ENCODE measurements around the gene ATP8B4.

ATP8B4 gene

DNA sequence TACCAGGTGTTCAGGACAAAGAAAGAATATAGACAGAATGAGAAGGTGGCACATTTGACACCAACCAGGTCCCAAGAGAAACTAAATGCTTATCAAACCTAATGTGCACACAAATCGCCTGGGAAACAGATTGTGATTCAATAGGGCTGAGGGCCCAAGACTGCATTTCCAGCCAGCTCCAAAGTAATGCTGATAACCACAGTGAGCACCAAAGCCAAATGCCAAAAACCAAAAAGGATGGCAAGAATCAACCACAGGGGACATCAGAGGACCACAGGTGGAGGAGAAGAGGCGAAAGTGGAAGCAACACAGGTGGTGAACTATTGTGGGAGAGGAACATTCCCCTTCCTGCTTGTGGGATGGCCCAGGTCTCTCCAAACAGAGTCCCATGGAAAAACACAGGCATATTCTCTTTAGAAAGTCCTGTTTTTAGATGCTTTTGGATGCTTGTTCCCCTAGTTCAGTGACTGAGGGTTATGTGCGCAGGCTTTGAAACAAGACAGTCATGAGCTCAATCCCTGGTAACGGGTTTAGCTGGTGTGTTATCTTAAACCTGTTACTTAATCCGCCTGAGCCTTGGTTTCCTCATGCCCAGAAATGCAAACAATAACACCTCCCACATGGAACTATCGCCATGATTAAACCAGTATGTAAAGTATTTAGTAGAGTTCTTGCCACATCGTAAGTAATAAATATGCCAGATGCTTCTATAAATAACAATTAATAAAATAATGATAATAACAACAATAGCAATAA, 241.7 kb downstream of the ATP8B4 start:
- no peaks in the 10 kb centered on the region for H3K27me3 Mint-ChIP-seq
- ATAC-seq (no peak), DNase-seq (no peak)
- H3K27ac Mint-ChIP-seq, result no peak overlapping the region
- no peaks in the 10 kb centered on the region for H3K9me3 Mint-ChIP-seq
- H3K4me3 Mint-ChIP-seq, result no peak overlapping the region
- no peaks in the 10 kb centered on the region for H3K4me1 Mint-ChIP-seq

DNA sequence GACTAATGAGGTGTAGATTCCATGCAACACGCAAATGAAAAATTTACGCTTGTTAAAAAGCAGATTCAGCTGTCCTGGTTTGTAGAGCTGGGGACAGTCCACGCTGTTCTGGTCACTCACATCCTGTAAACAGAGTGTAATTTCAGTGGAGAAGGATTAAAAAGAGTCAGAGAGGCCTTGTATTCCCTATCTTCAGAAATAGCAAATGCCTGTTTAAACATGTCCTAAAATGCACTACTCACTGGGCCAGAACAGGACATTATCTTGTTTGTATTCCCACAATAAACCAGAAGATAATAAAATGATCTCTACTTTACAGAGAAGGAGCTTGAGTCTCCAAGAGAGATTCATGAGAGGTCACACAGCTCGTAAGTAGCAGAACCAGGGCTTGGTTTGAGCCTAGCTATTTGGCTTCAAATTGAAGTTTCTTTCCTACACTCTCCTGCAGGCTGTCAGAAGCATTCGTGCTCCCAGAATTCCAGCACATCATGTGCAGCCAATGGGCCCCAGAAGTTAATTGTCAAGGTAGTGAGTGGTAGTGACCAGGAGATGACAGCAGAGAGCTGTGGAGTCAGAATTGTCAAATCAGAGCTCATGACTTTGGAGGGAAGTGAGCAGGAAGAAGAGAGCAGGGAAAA, 242.5 kb downstream of the ATP8B4 start:
- H3K27me3 Mint-ChIP-seq, result no peaks in the 10 kb centered on the region
- no peak overlapping the region for H3K4me3 Mint-ChIP-seq
- no peaks in the 10 kb centered on the region for H3K4me1 Mint-ChIP-seq
- H3K9me3 Mint-ChIP-seq, result no peaks in the 10 kb centered on the region
- H3K27ac Mint-ChIP-seq, result no peak overlapping the region
- ATAC-seq (no peak), DNase-seq (no peak)

DNA sequence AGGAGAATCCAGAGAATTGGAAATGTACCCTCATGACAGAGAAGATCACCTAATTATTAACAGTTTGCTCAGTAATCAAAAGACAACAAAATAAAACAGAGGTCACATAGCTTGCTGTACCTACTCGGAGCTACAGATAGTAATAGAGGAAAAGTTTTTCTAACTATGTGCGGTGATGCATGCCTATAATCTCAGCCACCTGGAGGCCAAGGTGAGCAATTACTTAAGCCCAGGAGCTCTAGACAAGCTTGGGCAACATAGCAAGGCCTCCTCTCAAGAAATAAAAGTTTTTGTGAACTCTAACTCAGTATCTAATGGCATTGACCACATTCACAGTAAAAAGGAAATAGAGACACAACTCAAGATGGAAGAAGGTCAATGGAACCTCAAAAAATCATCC, 243.6 kb downstream of the ATP8B4 start:
- no peaks in the 10 kb centered on the region for H3K4me1 Mint-ChIP-seq
- H3K4me3 Mint-ChIP-seq, result no peak overlapping the region
- H3K9me3 Mint-ChIP-seq, result no peaks in the 10 kb centered on the region
- DNase-seq, result no peak
- H3K27ac Mint-ChIP-seq, result no peak overlapping the region
- no peak for ATAC-seq
- no peaks in the 10 kb centered on the region for H3K27me3 Mint-ChIP-seq

DNA sequence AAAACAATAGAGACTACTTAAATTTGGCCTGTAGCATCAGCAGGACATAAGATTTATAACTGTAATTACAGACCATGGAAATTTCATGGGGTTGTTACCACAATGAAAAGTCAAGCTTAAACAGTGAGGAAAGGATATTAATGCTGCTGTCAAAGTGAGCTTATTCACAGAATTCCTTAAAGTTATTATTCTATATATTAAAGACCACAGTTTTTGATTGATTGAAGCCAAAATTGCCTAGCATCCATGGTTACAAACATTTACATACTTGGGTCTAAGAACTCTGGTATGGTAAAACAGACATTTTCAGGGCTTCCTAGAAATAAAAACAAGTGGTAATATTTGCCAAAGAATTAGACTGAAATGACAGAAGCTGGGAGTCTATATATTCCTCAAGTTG, 248.6 kb downstream of the ATP8B4 start:
- H3K9me3 Mint-ChIP-seq, result no peaks in the 10 kb centered on the region
- DNase-seq (no peak), ATAC-seq (no peak)
- H3K27ac Mint-ChIP-seq, result no peak overlapping the region
- H3K4me3 Mint-ChIP-seq, result no peak overlapping the region
- no peaks in the 10 kb centered on the region for H3K27me3 Mint-ChIP-seq
- H3K4me1 Mint-ChIP-seq, result no peaks in the 10 kb centered on the region

DNA sequence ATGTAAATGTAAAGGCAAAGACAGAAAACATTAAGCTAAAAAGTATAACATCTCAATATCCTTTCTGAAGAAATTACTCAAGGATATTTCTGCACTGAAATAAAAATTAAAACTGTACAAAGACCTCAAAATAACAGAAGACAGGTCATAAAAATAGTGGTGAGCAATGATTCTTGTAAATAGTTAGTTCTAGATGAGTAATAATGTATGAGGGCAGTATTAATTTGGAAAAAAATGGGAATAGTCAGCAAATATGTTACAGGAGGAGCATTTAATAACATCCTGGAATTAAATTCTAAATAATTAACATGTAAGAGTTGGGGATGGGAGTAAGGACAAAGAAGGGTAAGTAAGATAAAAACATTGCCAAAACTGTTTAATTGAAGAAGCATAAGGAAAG, 250.7 kb downstream of the ATP8B4 start:
- Mint-ChIP-seq H3K4me1 (no peaks in the 10 kb centered on the region), H3K27me3 (no peaks in the 10 kb centered on the region), H3K4me3 (no peak overlapping the region), H3K27ac (no peak overlapping the region), H3K9me3 (no peaks in the 10 kb centered on the region)
- DNase-seq, result no peak
- no peak for ATAC-seq

DNA sequence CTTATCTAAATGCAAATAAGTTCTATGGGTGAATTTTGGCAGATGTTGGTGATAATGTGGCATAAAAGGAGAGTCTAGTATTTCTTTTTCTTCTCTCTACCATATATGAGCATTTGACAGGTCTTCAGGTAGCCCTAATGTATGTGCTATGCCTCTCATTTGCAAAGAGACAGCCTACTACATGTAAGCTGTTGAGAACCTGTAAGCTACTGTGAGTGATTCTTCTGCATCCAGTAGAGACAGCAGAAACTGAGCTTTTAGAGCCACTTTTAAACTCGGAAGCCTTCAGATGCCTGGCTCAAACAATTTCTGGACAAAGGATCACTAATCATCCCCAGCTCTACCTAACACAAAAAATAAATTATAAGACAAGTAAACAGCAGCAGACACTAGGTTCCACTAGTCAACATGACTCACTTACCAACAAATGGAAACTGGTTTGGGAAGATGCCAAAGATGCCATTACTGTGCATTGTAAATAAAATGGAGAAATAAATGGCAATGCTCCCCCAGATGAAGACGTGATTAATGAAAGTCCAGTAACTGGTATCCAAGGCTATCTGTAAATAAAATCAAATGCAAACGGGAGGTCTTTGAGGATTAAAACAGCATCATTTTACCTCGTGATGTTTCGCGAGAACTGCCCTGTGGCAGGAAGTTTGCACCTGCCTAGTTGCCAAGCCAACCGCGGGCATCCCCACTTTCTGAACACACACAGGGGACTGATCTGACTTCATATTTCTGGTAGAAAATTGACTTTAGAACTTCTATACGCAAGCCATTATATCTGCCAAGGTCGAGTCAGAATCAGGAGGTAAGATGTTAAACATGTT, 252.9 kb downstream of the ATP8B4 start:
- no peak for DNase-seq
- Mint-ChIP-seq H3K27me3 (no peaks in the 10 kb centered on the region), H3K4me3 (no peak overlapping the region), H3K4me1 (no peaks in the 10 kb centered on the region), H3K27ac (no peak overlapping the region), H3K9me3 (no peaks in the 10 kb centered on the region)
- no peak for ATAC-seq

DNA sequence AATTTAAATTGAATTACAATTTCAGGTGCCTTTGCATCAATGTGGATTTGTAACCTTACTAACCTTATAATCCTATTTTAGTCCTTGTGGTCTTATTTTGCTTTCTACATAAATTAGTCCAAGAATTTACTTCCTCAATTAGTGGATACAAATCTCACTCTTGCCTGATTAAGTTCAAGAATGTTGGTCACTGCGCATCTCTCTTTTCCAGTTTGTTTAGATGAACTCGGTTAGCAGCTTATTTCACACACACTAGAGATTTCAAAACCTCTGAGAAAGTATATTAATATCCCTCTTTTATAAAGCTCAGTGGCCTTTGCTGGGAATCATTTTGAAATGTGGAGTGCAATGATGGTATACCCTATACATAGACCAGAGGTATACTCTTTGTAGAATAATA, 254.8 kb downstream of the ATP8B4 start:
- Mint-ChIP-seq H3K9me3 (no peaks in the 10 kb centered on the region), H3K27me3 (no peaks in the 10 kb centered on the region), H3K27ac (no peak overlapping the region), H3K4me1 (no peaks in the 10 kb centered on the region), H3K4me3 (no peak overlapping the region)
- ATAC-seq, result no peak
- no peak for DNase-seq

DNA sequence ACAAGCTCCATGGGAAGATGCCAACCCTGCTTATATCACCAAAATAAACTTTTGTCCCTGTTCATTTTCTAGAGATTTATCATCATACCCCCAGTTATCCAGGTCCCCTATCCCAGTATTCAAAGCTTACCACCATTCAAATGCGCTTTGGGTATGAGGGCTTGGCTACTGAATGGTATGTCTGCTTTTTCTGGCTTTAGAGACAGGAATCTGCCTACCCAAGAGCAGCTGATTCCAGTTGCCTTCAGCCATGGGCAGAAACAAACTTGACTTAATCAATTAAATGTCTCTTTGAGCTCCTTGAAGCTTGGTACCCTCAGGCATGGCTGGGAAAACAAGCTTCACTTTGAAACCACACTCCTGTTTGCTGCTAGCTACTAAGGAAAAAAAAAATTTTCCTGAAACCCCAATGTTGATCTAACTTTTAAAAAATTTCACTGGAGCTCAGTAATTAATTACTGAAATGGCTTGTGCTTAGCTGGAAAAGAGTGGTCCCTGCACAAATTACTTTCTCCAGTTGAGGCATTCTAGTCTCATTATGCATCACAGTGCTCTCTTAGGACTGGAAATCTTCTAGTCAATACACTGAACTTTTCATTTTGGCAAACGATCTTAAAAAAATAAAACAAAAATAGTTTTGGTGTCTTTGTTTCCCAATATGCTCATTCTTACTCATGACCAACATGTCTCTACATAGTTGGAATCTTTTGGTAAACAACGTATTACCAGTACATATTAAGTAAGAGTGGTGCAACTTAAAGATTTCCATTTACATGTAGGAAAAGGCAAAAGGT, 255.4 kb downstream of the ATP8B4 start:
- no peaks in the 10 kb centered on the region for H3K27me3 Mint-ChIP-seq
- H3K27ac Mint-ChIP-seq, result no peak overlapping the region
- DNase-seq, result no peak
- no peaks in the 10 kb centered on the region for H3K9me3 Mint-ChIP-seq
- no peak overlapping the region for H3K4me3 Mint-ChIP-seq
- no peak for ATAC-seq
- no peaks in the 10 kb centered on the region for H3K4me1 Mint-ChIP-seq

DNA sequence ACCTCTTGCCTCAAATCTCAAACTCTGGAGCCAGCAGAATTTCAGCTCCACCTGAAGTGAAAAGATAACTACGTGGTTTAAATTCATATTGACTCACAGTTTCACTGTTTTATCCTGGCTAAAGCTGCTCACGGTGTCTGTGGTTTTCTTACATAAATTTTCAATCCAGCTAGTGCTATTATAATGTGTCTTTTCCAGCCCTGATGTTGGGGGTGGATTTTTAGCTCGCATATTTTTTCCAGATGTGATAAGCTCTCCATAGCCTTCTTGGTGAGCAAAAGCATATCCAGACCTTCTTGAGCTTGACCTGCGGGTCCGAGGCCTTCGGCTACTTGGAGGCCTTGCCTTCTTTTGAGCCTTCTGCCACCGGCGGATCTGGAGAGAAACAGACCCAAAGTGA, 258.9 kb downstream of the ATP8B4 start:
- no peak for DNase-seq
- Mint-ChIP-seq H3K4me1 (no peaks in the 10 kb centered on the region), H3K9me3 (no peaks in the 10 kb centered on the region), H3K27me3 (no peaks in the 10 kb centered on the region), H3K27ac (no peak overlapping the region), H3K4me3 (no peak overlapping the region)
- no peak for ATAC-seq

DNA sequence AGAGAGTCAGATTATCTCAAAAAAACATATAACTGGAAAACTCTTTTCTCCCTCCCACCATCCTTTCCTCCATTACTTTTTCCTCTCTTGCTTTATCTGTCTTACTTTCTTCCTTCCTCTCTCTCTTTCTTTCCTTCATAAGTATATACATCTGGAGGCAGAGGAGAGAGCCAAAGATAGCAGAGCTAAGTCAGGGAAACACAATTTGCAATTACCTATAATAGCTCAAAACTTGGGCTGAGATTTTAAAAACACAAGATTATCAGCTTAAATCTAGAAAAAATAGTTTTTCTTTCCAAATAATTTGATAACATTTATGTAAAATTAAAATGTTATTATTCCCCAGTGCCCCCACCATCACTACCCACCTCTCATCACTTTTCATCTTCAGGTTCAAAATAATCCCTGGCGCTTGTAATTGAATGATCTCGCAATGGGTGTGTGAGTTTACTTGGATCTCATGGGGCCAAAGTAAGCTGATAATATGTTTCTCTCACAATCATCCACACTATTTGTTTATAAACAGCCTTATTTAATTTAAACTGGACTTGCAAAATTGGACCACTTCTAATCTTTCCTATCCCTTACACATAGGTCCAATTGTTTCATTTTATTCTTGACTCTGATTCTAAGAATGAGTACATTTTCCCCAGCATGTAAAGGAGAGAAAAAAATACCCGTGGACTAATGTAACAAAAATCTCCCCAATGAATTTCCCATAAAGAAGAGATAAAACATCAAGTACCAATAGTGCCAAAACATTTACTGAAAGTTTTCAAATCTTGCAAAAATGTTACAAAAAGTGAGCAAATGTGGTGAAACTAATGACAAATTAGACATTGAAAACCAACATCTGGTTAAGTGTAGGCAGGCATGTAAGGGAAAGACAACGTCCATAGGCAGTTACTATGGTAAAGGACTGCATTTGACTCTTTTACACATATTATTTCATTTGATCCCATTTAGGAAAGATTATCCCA, 261.2 kb downstream of the ATP8B4 start:
- DNase-seq (no peak), ATAC-seq (no peak)
- no peaks in the 10 kb centered on the region for H3K4me1 Mint-ChIP-seq
- no peak overlapping the region for H3K4me3 Mint-ChIP-seq
- H3K9me3 Mint-ChIP-seq, result no peaks in the 10 kb centered on the region
- H3K27me3 Mint-ChIP-seq, result no peaks in the 10 kb centered on the region
- H3K27ac Mint-ChIP-seq, result no peak overlapping the region

DNA sequence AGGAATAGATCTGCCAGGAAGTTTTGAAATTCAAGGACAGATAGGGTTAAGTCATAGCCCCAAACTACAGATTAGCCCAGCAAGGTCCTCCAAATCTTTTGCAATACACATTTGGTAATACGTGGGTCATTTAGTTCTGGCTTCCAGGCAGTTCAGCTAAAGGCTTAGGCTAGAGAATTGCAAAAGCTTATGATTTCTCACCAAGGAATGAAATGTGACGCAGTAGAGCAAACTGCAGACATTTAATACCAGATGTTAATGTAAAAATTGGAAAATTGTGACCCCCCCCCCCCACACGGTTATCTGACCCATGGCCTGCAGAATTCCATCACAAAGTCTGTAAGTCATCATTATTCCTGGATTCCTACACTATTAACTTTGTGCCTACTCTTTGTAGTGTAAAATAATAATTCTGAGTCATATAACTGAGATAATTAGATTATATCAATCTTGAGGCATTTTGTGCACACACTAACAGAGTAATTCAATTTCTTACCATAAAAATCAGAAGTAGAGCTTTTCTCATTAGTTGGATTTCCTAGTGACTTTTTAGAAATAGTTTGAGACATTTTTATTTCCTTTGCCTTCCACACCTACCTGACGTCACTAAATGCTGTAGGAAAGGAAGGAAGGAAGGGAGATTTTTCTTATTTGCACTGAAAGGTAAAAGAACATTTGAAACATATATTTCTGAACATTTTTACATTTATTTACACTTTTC, 263.0 kb downstream of the ATP8B4 start:
- Mint-ChIP-seq H3K27me3 (no peaks in the 10 kb centered on the region), H3K4me3 (no peak overlapping the region), H3K4me1 (no peaks in the 10 kb centered on the region), H3K9me3 (peaks cover 0 to 4% of the 10 kb centered on the region in 2 donors), H3K27ac (no peak overlapping the region)
- DNase-seq, result no peak
- ATAC-seq, result no peak

DNA sequence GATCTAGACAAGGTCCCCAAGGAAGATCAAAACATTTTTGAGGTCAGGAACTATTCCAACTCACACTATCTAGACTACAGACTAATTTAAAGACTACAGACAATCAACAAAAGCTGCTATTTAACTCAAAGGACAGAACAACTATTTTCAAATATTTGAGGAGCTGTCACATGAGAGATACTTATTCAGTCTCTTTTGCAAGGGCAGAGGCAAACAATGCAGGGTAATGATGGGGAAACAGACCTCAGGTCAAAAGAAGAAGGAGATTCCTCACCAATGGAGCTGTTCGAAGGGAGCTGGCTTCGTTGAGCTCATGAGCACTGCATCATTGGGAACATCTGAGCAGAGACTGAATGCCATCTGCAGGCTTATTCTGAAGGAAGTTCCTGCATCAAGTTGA, 266.3 kb downstream of the ATP8B4 start:
- ATAC-seq, result no peak
- no peak for DNase-seq
- Mint-ChIP-seq H3K4me1 (no peaks in the 10 kb centered on the region), H3K27ac (no peak overlapping the region), H3K4me3 (no peak overlapping the region), H3K9me3 (peaks cover 4 to 17% of the 10 kb centered on the region in 2 donors), H3K27me3 (no peaks in the 10 kb centered on the region)

DNA sequence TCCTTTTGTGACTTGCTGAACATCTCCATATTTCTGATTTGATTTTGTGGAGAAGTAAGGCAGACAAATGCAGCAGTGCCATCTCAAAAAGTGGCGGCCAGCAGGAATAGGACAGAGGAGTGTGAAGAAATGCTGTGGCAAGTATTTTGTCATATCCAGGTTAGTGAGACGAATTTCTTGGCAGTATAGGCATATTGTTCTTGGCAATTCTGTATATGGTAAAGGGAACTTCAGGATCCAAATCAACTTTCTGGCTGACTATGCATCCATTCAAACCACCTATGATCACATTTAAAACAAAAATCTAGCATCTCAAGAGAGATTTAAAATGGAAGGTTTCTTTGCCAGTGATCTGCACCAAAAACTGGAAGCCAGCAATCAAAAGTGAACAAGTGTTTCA, 270.2 kb downstream of the ATP8B4 start:
- ATAC-seq, result no peak
- Mint-ChIP-seq H3K9me3 (peaks cover 4 to 17% of the 10 kb centered on the region in 2 donors), H3K4me1 (no peaks in the 10 kb centered on the region), H3K4me3 (no peak overlapping the region), H3K27ac (no peak overlapping the region), H3K27me3 (no peaks in the 10 kb centered on the region)
- no peak for DNase-seq

DNA sequence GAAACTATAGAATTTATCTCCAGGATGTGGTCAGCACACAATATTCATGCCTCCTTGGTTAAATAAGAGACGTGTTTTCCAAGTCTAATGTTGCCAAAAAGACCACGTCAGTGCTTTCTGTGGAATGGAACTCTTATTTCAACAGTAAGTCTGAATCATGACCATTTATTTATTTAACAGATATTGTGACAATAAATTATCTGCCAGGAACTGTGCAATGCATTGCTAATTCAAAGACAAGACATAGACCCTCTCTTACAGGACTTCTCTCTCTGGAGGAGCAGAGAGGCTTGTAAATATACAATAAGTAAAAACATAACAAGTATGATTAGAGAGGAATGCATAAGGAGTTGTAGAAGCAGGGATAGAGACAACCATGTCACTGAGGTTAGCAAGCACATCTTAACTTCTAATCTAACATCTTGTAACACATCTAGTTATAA, 270.7 kb downstream of the ATP8B4 start:
- Mint-ChIP-seq H3K27ac (no peak overlapping the region), H3K27me3 (no peaks in the 10 kb centered on the region), H3K9me3 (peaks cover 4 to 18% of the 10 kb centered on the region in 2 donors), H3K4me3 (no peak overlapping the region), H3K4me1 (no peaks in the 10 kb centered on the region)
- ATAC-seq, result no peak
- no peak for DNase-seq
